Neural progenitor cell (in vitro differentiated cells): ENCODE measurements around the gene BATF. TPM values are rescaled to one million over a fixed set of nuclear protein-coding genes. Genes with fewer than 3 reads are reported as not detected.

Experiments
- DNase-seq: peaks from one replicate; pipeline ENCODE4 v3.0.0-alpha.2; 2016; ENCODE audit warnings: low spot score
- H2AFZ ChIP-seq: fragments of 200-600 bp; sonication (generic); replicated peaks from 2 replicates; pipeline ENCODE4 v1.6.1; 2016; ENCODE audit warnings: antibody characterized with exemption
- H3F3A ChIP-seq: fragments of 200-600 bp; sonication (generic); 2 replicates; pipeline ENCODE4 v1.6.1; 2016; ENCODE audit warnings: antibody characterized with exemption, low read depth
- H3K27ac ChIP-seq: fragments of 200-600 bp; sonication (generic); 2 replicates; pipeline ENCODE4 v1.5.1; 2016; ENCODE audit warnings: mild to moderate bottlenecking
- H3K27me3 ChIP-seq: fragments of 200-600 bp; sonication (generic); 2 replicates; pipeline ENCODE4 v1.6.1; 2016; ENCODE audit warnings: mild to moderate bottlenecking, moderate library complexity
- H3K36me3 ChIP-seq: fragments of 200-600 bp; sonication (generic); 2 replicates; pipeline ENCODE4 v1.5.1; 2016
- H3K4me1 ChIP-seq: fragments of 200-600 bp; sonication (generic); 2 replicates; pipeline ENCODE4 v1.6.1; 2016; ENCODE audit warnings: mixed run types
- H3K4me2 ChIP-seq: fragments of 200-600 bp; sonication (generic); 2 replicates; pipeline ENCODE4 v1.6.1; 2016
- H3K4me3 ChIP-seq: fragments of 200-600 bp; sonication (generic); 2 replicates; pipeline ENCODE4 v1.5.1; 2016
- H3K79me2 ChIP-seq: fragments of 200-600 bp; sonication (generic); 2 replicates; pipeline ENCODE4 v1.6.1; 2016; ENCODE audit warnings: low read depth
- H3K9ac ChIP-seq: fragments of 200-600 bp; sonication (generic); 2 replicates; pipeline ENCODE4 v1.6.1; 2016
- H3K9me3 ChIP-seq: fragments of 200-600 bp; sonication (generic); 2 replicates; pipeline ENCODE4 v1.5.1; 2016; ENCODE audit warnings: low read depth
- H4K20me1 ChIP-seq: fragments of 200-600 bp; sonication (generic); 2 replicates; pipeline ENCODE4 v1.6.1; 2016; ENCODE audit warnings: low read depth
- H3K27ac Mint-ChIP-seq: 3 replicates; pipeline ENCODE4 v1.8.0; 2021; ENCODE audit warnings: mixed read lengths
- H3K27me3 Mint-ChIP-seq: 2 replicates; pipeline ENCODE4 v1.8.0; 2022; ENCODE audit warnings: low read depth, mild to moderate bottlenecking, inconsistent platforms, moderate library complexity, mixed read lengths; ENCODE audit not compliant: insufficient read depth
- H3K36me3 Mint-ChIP-seq: 3 replicates; pipeline ENCODE4 v1.8.0; 2021; ENCODE audit warnings: mixed read lengths
- H3K4me1 Mint-ChIP-seq: 3 replicates; pipeline ENCODE4 v1.8.0; 2021; ENCODE audit warnings: mixed read lengths
- H3K4me3 Mint-ChIP-seq: 3 replicates; pipeline ENCODE4 v1.8.0; 2021; ENCODE audit warnings: mild to moderate bottlenecking, moderate library complexity, mixed read lengths
- H3K9me3 Mint-ChIP-seq: 3 replicates; pipeline ENCODE4 v1.8.0; 2020; ENCODE audit warnings: mixed read lengths
- CTCF ChIP-seq: fragments of 200-600 bp; sonication (generic); IDR thresholded peaks from 2 replicates; pipeline ENCODE4 v1.5.1; 2017; ENCODE audit warnings: antibody characterized with exemption, mild to moderate bottlenecking
- EZH2 ChIP-seq: fragments of 200-600 bp; sonication (generic); IDR thresholded peaks from 2 replicates; pipeline ENCODE4 v1.6.1; 2017; ENCODE audit warnings: antibody characterized with exemption, mild to moderate bottlenecking, moderate library complexity
- EZH2phosphoT487 ChIP-seq: fragments of 200-600 bp; sonication (generic); IDR thresholded peaks from 2 replicates; pipeline ENCODE4 v1.6.1; 2017; ENCODE audit warnings: antibody characterized with exemption
- total RNA-seq: library from RNA; depleted of rRNA; stranded (reverse); fragments of >200 nt; gene quantifications from 2 replicates; pipeline ENCODE4 v1.2.3, GENCODE V29; 2015; ENCODE audit warnings: low replicate concordance

BATF gene
- total RNA-seq, 1 donor from 2014 or later: not detected

DNA sequence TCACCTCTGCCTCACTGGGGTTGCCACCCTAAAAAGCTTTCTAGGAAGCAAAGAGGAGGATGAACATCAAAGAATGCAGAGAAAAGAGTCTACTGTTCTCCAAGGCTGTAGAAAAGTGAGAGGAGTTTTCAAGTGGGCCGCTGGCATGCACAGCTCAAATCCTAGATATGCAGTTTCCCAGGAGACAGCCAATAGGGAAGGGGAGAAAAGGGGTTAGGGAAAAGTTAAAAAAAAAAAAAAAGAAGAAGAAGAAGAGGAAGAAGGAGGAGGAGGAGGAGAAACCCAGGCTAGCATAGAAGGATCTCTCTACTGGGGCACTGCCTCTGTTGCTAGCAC lies 682 bp downstream of the BATF start:
- H3F3A ChIP-seq: no peaks in the 10 kb centered on the region
- H3K9ac ChIP-seq: no peak overlapping the region
- Mint-ChIP-seq H3K36me3 (no peaks in the 10 kb centered on the region), H3K4me1 (peaks cover 16% of the 10 kb centered on the region), H3K4me3 (no peak overlapping the region), H3K27ac (no peak overlapping the region), H3K27me3 (no peaks in the 10 kb centered on the region), H3K9me3 (no peaks in the 10 kb centered on the region)
- no peaks in the 10 kb centered on the region for H3K36me3 ChIP-seq
- no peaks in the 10 kb centered on the region for H3K79me2 ChIP-seq
- TF ChIP-seq CTCF (no peak), EZH2 (no peak)
- peaks cover 4% of the 10 kb centered on the region for H3K4me1 ChIP-seq
- no peak overlapping the region for H3K27ac ChIP-seq
- no peak overlapping the region for H2AFZ ChIP-seq
- H4K20me1 ChIP-seq: no peaks in the 10 kb centered on the region
- no peaks in the 10 kb centered on the region for H3K27me3 ChIP-seq
- no peak for DNase-seq
- H3K4me2 ChIP-seq: no peak overlapping the region
- no peaks in the 10 kb centered on the region for H3K9me3 ChIP-seq
- H3K4me3 ChIP-seq: no peak overlapping the region

DNA sequence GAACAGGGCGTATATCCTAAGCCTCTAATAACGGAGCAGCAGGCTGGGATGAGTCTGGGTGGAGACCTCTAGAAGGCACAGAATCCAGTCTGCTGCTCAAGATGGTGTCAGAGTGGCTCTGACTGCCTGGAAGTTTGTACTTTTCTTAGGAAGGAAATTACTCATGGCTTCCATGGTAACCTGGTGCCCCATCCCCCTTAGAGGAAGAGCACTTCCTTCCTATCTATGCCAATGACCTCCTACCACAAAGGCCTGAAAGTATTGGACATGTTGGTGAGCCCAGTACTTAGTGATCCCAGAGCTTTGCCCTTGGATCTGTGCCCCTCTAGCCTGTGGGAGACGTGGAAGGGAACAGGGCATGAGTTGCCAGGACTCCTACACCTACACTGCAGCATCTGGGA lies 1.5 kb downstream of the BATF start:
- H3K4me3 Mint-ChIP-seq: no peak overlapping the region
- no peak for DNase-seq
- H3K36me3 ChIP-seq: no peaks in the 10 kb centered on the region
- H3K27me3 ChIP-seq: no peaks in the 10 kb centered on the region
- H3F3A ChIP-seq: no peaks in the 10 kb centered on the region
- no peak overlapping the region for H3K9ac ChIP-seq
- H3K4me3 ChIP-seq: no peak overlapping the region
- no peak overlapping the region for H3K27ac Mint-ChIP-seq
- H3K79me2 ChIP-seq: no peaks in the 10 kb centered on the region
- H3K9me3 Mint-ChIP-seq: no peaks in the 10 kb centered on the region
- no peaks in the 10 kb centered on the region for H3K27me3 Mint-ChIP-seq
- TF ChIP-seq EZH2 (no peak), CTCF (no peak), EZH2phosphoT487 (no peak)
- no peaks in the 10 kb centered on the region for H3K36me3 Mint-ChIP-seq
- no peaks in the 10 kb centered on the region for H4K20me1 ChIP-seq
- H3K4me1 Mint-ChIP-seq: peaks cover 16% of the 10 kb centered on the region
- no peak overlapping the region for H2AFZ ChIP-seq
- H3K4me2 ChIP-seq: no peak overlapping the region
- H3K4me1 ChIP-seq: peaks cover 4% of the 10 kb centered on the region
- no peaks in the 10 kb centered on the region for H3K9me3 ChIP-seq
- no peak overlapping the region for H3K27ac ChIP-seq

DNA sequence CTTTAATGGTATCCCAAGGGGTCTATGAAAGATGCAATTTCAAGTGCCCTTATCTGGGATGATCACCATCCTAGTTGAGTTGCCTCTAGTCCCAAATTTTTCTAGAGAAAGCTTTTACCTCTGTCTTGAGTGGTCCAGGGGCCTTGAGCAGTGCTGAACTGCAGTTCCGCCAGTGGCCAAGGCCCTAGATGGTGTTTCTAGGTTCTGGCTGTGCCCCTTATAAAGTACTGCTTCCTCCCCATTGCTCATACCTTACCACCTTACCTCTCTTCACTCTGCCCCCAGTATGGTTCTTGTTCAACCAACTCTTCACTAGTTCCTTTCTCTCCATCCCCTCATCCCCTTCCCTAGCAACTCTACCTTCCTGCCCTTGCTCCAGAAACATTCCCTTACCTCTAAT lies 3.7 kb downstream of the BATF start:
- H3K9me3 ChIP-seq: no peaks in the 10 kb centered on the region
- Mint-ChIP-seq H3K27me3 (no peaks in the 10 kb centered on the region), H3K4me1 (peaks cover 16% of the 10 kb centered on the region), H3K36me3 (no peaks in the 10 kb centered on the region), H3K4me3 (no peak overlapping the region), H3K27ac (no peak overlapping the region), H3K9me3 (no peaks in the 10 kb centered on the region)
- no peak overlapping the region for H3K4me3 ChIP-seq
- DNase-seq: no peak
- no peaks in the 10 kb centered on the region for H3K36me3 ChIP-seq
- no peaks in the 10 kb centered on the region for H3K79me2 ChIP-seq
- no peak overlapping the region for H3K27ac ChIP-seq
- no peak overlapping the region for H3K4me2 ChIP-seq
- H3F3A ChIP-seq: no peaks in the 10 kb centered on the region
- no peak overlapping the region for H2AFZ ChIP-seq
- H3K27me3 ChIP-seq: no peaks in the 10 kb centered on the region
- H3K4me1 ChIP-seq: peaks cover 4% of the 10 kb centered on the region
- no peak for TF ChIP-seq EZH2
- no peak for TF ChIP-seq EZH2phosphoT487
- no peak for TF ChIP-seq CTCF
- no peaks in the 10 kb centered on the region for H4K20me1 ChIP-seq
- no peak overlapping the region for H3K9ac ChIP-seq
